ENCODE measurements around the gene PVALEF.

The PVALEF gene

GRCh38 chr17:81213978-81214377 is 48.7 kb downstream of the PVALEF start:
- Histone ChIP-seq H3K9me2 (replicated peaks; ENCODE audit: insufficient read depth, low read length) (no peaks in the 10 kb centered on the region), H3F3A (ENCODE audit: insufficient read depth, low read length) (no peaks in the 10 kb centered on the region), H3K27me3 (replicated peaks; ENCODE audit: insufficient read depth, low read length) (no peaks in the 10 kb centered on the region), H3K36me3 (replicated peaks; ENCODE audit: insufficient read depth, low read length) (no peaks in the 10 kb centered on the region), H3K9me3 (replicated peaks; ENCODE audit: insufficient read depth, low read length) (no peaks in the 10 kb centered on the region), H3K4me1 (ENCODE audit: low read length) (no peaks in the 10 kb centered on the region), H3K9ac (ENCODE audit: low read length) (no peak overlapping the region), H3K27ac (ENCODE audit: low read length) (no peak overlapping the region), H4K20me1 (ENCODE audit: insufficient read depth, low read length) (no peaks in the 10 kb centered on the region), H3K79me2 (ENCODE audit: low read length) (no peaks in the 10 kb centered on the region), H3K4me3 (ENCODE audit: low read length) (no peak overlapping the region), H3K4me2 (ENCODE audit: low read depth, low read length) (no peak overlapping the region), H2AFZ (ENCODE audit: low read length) (no peak overlapping the region)
- DNase-seq = no peak
- TF ChIP-seq EZH2 (optimal IDR thresholded peaks at IDR 0.05; ENCODE audit: low read depth, low read length) = no peak
- no peak for TF ChIP-seq CTCF (IDR thresholded peaks at IDR 0.05; ENCODE audit: low read length)
- TF ChIP-seq EZH2phosphoT487 (IDR thresholded peaks at IDR 0.05; ENCODE audit: low read length) = no peak

GRCh38 chr17:81217491-81217890 is 52.2 kb downstream of the PVALEF start:
- no peaks in the 10 kb centered on the region for H4K20me1 ChIP-seq (ENCODE audit: insufficient read depth, low read length)
- H3K36me3 ChIP-seq (replicated peaks; ENCODE audit: insufficient read depth, low read length) = no peaks in the 10 kb centered on the region
- DNase-seq = no peak

GRCh38 chr17:81218459-81218858 is 53.2 kb downstream of the PVALEF start:
- Histone ChIP-seq H3F3A (ENCODE audit: insufficient read depth, low read length) (no peaks in the 10 kb centered on the region), H3K9ac (ENCODE audit: low read length) (no peak overlapping the region), H3K79me2 (ENCODE audit: low read length) (peaks cover 13% of the 10 kb centered on the region; the same call in 1 of the 2 replicates), H2AFZ (ENCODE audit: low read length) (no peak overlapping the region), H3K9me2 (replicated peaks; ENCODE audit: insufficient read depth, low read length) (no peaks in the 10 kb centered on the region), H3K27ac (ENCODE audit: low read length) (no peak overlapping the region), H3K4me1 (ENCODE audit: low read length) (peaks cover 9% of the 10 kb centered on the region), H3K4me3 (ENCODE audit: low read length) (no peak overlapping the region), H3K27me3 (replicated peaks; ENCODE audit: insufficient read depth, low read length) (peaks cover under 1% of the 10 kb centered on the region; the same call in 1 of the 2 replicates), H3K9me3 (replicated peaks; ENCODE audit: insufficient read depth, low read length) (no peaks in the 10 kb centered on the region), H3K36me3 (replicated peaks; ENCODE audit: insufficient read depth, low read length) (no peaks in the 10 kb centered on the region), H3K4me2 (ENCODE audit: low read depth, low read length) (no peak overlapping the region), H4K20me1 (ENCODE audit: insufficient read depth, low read length) (no peaks in the 10 kb centered on the region)
- no peak for DNase-seq
- TF ChIP-seq CTCF (IDR thresholded peaks at IDR 0.05; ENCODE audit: low read length) (no peak), EZH2 (optimal IDR thresholded peaks at IDR 0.05; ENCODE audit: low read depth, low read length) (no peak), EZH2phosphoT487 (IDR thresholded peaks at IDR 0.05; ENCODE audit: low read length) (no peak)

More at GRCh38 chr17:81217491-81217890, 52.2 kb downstream of the PVALEF start:
- Histone ChIP-seq H3K4me2 (ENCODE audit: low read depth, low read length) (no peak overlapping the region), H3K27me3 (replicated peaks; ENCODE audit: insufficient read depth, low read length) (no peaks in the 10 kb centered on the region), H3K27ac (ENCODE audit: low read length) (no peak overlapping the region), H3K9me2 (replicated peaks; ENCODE audit: insufficient read depth, low read length) (no peaks in the 10 kb centered on the region), H3F3A (ENCODE audit: insufficient read depth, low read length) (no peaks in the 10 kb centered on the region), H2AFZ (ENCODE audit: low read length) (no peak overlapping the region), H3K9ac (ENCODE audit: low read length) (no peak overlapping the region), H3K9me3 (replicated peaks; ENCODE audit: insufficient read depth, low read length) (no peaks in the 10 kb centered on the region), H3K79me2 (ENCODE audit: low read length) (peaks cover 12% of the 10 kb centered on the region; the same call in 1 of the 2 replicates), H3K4me1 (ENCODE audit: low read length) (0 out of 2 replicates have a peak, but pooled peaks cover 6% of the 10 kb centered on the region), H3K4me3 (ENCODE audit: low read length) (no peak overlapping the region)
- TF ChIP-seq EZH2 (optimal IDR thresholded peaks at IDR 0.05; ENCODE audit: low read depth, low read length) (no peak), CTCF (IDR thresholded peaks at IDR 0.05; ENCODE audit: low read length) (no peak), EZH2phosphoT487 (IDR thresholded peaks at IDR 0.05; ENCODE audit: low read length) (no peak)

Measured in MM.1S (cell line).